Left cardiac atrium (tissue), 4 donors: ENCODE measurements around the gene COMT. TPM values are rescaled to one million over a fixed set of nuclear protein-coding genes. Genes with fewer than 3 reads are reported as not detected.
A peak's percentile ranks its signal among the peaks of the same experiment; 100 is the strongest.

Source experiments
- ATAC-seq, 2 donors: fragments of 200-7000 bp; cut with Tn5 transposase; one replicate each; pipeline ENCODE4 v1.9.1; 2020; ENCODE audit warnings: mild to moderate bottlenecking in 2 of 2, moderate library complexity in 2 of 2
- DNase-seq: peaks from one replicate; pipeline ENCODE4 v3.0.0-alpha.2; 2020
- intact Hi-C, 2 donors: fragments of 100-400 bp; cut with DNase I; formaldehyde crosslinking; loops; one replicate each; pipeline versions ENCODE4 v1.14.1 to v1.15.1; 2022 to 2023
- total RNA-seq, 2 donors: library from RNA; stranded (reverse); fragmentation: NEBNext Ultra II Directional; extraction: Animal tissue kit (Norgen Biotek cat#: 25700); gene quantifications; one replicate each; pipeline ENCODE4 v1.2.1, GENCODE V29; 2021
- donor health status: DM: no; HTN: yes; CAD: no.
- donor health status: DM: no; HTN: yes; CAD: no; lungs with severe emphysema.
- donor health status: DM: yes; HTN: yes; CAD: no.
- donor health status: Dilated cardiomyopathy.

The COMT gene
- total RNA-seq, 2 donors from 2014 or later, result 101 to 103 TPM

GRCh38 chr22:19986410-19987341 is 45.1 kb downstream of the COMT start:
- DNase-seq (peak; percentile 85), ATAC-seq (peak; percentile 90)
- intact Hi-C loops, result no loop called here

- intact Hi-C loops, result no loop called here
- no peak for ATAC-seq
- no peak for DNase-seq
Measured at GRCh38 chr22:19987394-19988306, 46.1 kb downstream of the COMT start.

- intact Hi-C loops, result no loop called here
- DNase-seq, result no peak
- ATAC-seq, result no peak
Measured at GRCh38 chr22:19988331-19988808, 46.8 kb downstream of the COMT start.

GRCh38 chr22:19988965-19989724 is 47.6 kb downstream of the COMT start:
- DNase-seq (no peak), ATAC-seq (peak in 1 of 2 donors; percentile 6)
- intact Hi-C loops, result no loop called here

GRCh38 chr22:19989725-19990067 is 48.1 kb downstream of the COMT start:
- DNase-seq, result no peak
- intact Hi-C loops, result no loop called here
- ATAC-seq, result no peak

- no peak for ATAC-seq
- DNase-seq, result no peak
- intact Hi-C loops, result no loop called here
Measured at GRCh38 chr22:19990188-19990587, 48.6 kb downstream of the COMT start.

GRCh38 chr22:19990609-19991394 is 49.2 kb downstream of the COMT start:
- intact Hi-C loops, result no loop called here
- ATAC-seq (no peak), DNase-seq (no peak)

- ATAC-seq, result no peak
- DNase-seq, result no peak
- intact Hi-C loops, result no loop called here
Measured at GRCh38 chr22:19991395-19991644, 49.7 kb downstream of the COMT start.

GRCh38 chr22:19991645-19992451 is 50.3 kb downstream of the COMT start:
- DNase-seq (no peak), ATAC-seq (no peak)

GRCh38 chr22:19992481-19992911 is 50.9 kb downstream of the COMT start:
- DNase-seq (no peak), ATAC-seq (no peak)
- intact Hi-C loops, result no loop called here

More at GRCh38 chr22:19991645-19992451, 50.3 kb downstream of the COMT start:
- intact Hi-C loops, result no loop called here

GRCh38 chr22:19992921-19993355 is 51.4 kb downstream of the COMT start:
- intact Hi-C loops, result no loop called here
- no peak for DNase-seq
- no peak for ATAC-seq

- intact Hi-C loops, result no loop called here
- DNase-seq (no peak), ATAC-seq (no peak)
Measured at GRCh38 chr22:19993926-19994325, 52.4 kb downstream of the COMT start.

GRCh38 chr22:19994851-19995610 is 53.5 kb downstream of the COMT start:
- ATAC-seq, result no peak
- DNase-seq, result no peak
- intact Hi-C loops, result no loop called here

- intact Hi-C loops, result no loop called here
- DNase-seq (no peak), ATAC-seq (peak; percentile 17 to 60)
Measured at GRCh38 chr22:19995611-19996339, 54.2 kb downstream of the COMT start.

- intact Hi-C loops, result no loop called here
- no peak for ATAC-seq
- no peak for DNase-seq
Measured at GRCh38 chr22:19996694-19997384, 55.3 kb downstream of the COMT start.
